HL-60 (cell line): ENCODE measurements around the gene PARVA.

ENCODE experiments used
- POLR2AphosphoS5 ChIP-seq: IDR thresholded peaks from 2 replicates; pipeline ENCODE4 v1.6.1; 2012; ENCODE audit warnings: low read depth
- SPI1 ChIP-seq: IDR thresholded peaks from 2 replicates; pipeline ENCODE4 v1.6.1; 2012; ENCODE audit warnings: low read depth, mild to moderate bottlenecking, borderline replicate concordance
- TF ChIP-seq, protein P1 (sequence below): IDR thresholded peaks from one replicate; pipeline ENCODE4 v1.5.1; 2011; ENCODE audit warnings: low read length, control low read depth, inconsistent platforms; ENCODE audit not compliant: insufficient read depth

DNA sequence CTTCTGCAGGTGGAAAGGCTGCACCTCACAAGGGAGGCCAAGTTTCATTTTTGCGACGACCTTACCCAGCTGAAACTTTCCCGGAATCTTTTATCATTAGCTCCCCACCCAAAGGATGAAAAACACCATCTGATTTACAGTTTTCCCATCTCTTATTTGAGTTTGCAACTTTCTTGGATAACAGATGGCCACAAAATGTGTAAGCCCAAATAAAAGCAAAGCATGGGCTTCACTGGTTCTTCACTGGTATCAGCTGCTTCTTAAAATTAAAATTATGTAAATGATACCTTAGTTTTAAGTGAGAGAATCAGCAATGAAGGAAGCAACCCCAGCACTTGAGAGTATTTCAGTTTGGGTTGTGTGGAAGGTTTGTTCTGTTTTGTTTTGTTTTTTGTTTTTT lies 55.8 kb downstream of the PARVA start:
- TF ChIP-seq, protein P1, sequence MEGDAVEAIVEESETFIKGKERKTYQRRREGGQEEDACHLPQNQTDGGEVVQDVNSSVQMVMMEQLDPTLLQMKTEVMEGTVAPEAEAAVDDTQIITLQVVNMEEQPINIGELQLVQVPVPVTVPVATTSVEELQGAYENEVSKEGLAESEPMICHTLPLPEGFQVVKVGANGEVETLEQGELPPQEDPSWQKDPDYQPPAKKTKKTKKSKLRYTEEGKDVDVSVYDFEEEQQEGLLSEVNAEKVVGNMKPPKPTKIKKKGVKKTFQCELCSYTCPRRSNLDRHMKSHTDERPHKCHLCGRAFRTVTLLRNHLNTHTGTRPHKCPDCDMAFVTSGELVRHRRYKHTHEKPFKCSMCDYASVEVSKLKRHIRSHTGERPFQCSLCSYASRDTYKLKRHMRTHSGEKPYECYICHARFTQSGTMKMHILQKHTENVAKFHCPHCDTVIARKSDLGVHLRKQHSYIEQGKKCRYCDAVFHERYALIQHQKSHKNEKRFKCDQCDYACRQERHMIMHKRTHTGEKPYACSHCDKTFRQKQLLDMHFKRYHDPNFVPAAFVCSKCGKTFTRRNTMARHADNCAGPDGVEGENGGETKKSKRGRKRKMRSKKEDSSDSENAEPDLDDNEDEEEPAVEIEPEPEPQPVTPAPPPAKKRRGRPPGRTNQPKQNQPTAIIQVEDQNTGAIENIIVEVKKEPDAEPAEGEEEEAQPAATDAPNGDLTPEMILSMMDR = no peak
- TF ChIP-seq SPI1 = no peak
- TF ChIP-seq POLR2AphosphoS5 = no peak
